Thyroid gland (tissue), 4 donors: Measurements from ENCODE around the gene C3orf22. TPM values are rescaled to one million over a fixed set of nuclear protein-coding genes. Genes with fewer than 3 reads are reported as not detected.

Experiments used
- DNase-seq, 2 donors: peaks; one replicate each; pipeline ENCODE4 v3.0.0-alpha.2; 2019
- H3K27ac ChIP-seq, 3 donors: fragments of 200-600 bp; sonication (generic); 1 replicate in 2 of 3; 2 replicates in 1 of 3; pipeline ENCODE4 v1.5.1; 2016 to 2019; ENCODE audit warnings: mild to moderate bottlenecking in 1 of 3, moderate library complexity in 1 of 3
- H3K27me3 ChIP-seq: fragments of 200-600 bp; sonication (generic); one replicate; pipeline ENCODE4 v1.5.1; 2019
- H3K36me3 ChIP-seq, 2 donors: fragments of 200-600 bp; sonication (generic); one replicate each; pipeline ENCODE4 v1.5.1; 2016 to 2019
- H3K4me1 ChIP-seq, 2 donors: fragments of 200-600 bp; sonication (generic); one replicate each; pipeline ENCODE4 v1.5.1; 2017 to 2019
- H3K4me3 ChIP-seq, 3 donors: fragments of 200-600 bp; sonication (generic); replicated peaks in 1 of 3; 1 replicate in 2 of 3; 2 replicates in 1 of 3; pipeline ENCODE4 v1.5.1; 2016; ENCODE audit warnings: mild to moderate bottlenecking in 1 of 3
- H3K9me3 ChIP-seq: fragments of 200-600 bp; sonication (generic); one replicate; pipeline ENCODE4 v1.5.1; 2017
- POLR2A ChIP-seq, 2 donors: fragments of 450-650 bp; IDR thresholded peaks; one replicate each; pipeline ENCODE4 v1.6.1; 2017; ENCODE audit warnings: antibody characterized with exemption in 2 of 2, mild to moderate bottlenecking in 2 of 2, moderate library complexity in 1 of 2
- WGBS, 2 donors: methylation state at CpG; one replicate each; pipeline ENCODE4 v1.1.5; 2017; 5-methylcytosine and 5-hydroxymethylcytosine counted together
- intact Hi-C: fragments of 100-400 bp; cut with DNase I; formaldehyde crosslinking; loops from one replicate; pipeline ENCODE4 v1.15.1; 2023
- total RNA-seq, 4 donors: library from RNA; depleted of rRNA; stranded (reverse); fragments of >200 nt; gene quantifications; one replicate each; pipeline ENCODE4 v1.2.3, GENCODE V29; 2016
- TF ChIP-seq, protein P1 (sequence below), 6 experiments: fragments of 200-600 bp in 3 of 6; fragments of 450-650 bp in 3 of 6; sonication (generic) in 3 of 6; IDR thresholded peaks; one replicate each; pipeline ENCODE4 v1.5.1; 2016 to 2019; ENCODE audit warnings: antibody characterized with exemption in 6 of 6, mild to moderate bottlenecking in 2 of 6, inconsistent platforms in 1 of 6, moderate library complexity in 1 of 6

Gene C3orf22
- total RNA-seq, 4 donors from 2014 or later = not detected

DNA sequence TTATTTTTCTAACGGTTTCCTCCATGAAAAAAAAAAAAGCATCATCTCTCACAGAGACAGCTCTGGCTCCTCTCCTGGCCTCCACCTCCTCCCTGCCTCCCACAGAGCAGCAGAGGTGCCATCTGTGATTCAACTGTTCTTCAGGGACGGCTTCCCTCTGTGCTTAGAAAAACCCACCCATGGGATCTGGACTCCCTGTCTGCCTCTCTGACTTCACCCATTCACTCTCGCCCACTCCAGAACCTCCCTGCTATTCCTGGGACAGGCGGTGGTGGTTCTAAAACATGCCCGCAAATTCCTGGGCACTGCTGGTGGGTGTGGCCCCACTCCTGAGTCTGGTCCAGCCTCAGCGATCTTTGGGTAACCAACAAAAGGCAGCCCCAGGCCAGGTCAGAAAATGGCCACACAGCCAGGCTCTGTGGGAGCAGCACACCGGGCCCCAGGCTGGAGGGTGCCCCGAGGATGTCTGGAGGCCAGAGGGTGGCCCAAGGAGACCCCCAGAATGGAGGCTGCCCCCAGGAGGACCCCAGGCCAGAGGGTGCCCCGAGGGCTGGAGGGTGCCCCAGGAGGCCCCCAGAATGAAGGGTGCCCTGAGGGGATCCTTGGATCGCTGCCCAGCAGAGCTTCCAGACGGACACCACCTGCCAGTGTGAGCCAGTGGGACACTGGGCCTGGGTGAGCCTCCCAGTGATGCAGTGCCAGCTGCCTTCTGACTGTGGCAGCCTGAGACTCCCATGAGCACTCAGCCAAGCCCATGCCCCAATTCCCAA, 37.4 kb downstream of the C3orf22 start:
- H3K27me3 ChIP-seq = no peaks in the 10 kb centered on the region
- TF ChIP-seq, protein P1, sequence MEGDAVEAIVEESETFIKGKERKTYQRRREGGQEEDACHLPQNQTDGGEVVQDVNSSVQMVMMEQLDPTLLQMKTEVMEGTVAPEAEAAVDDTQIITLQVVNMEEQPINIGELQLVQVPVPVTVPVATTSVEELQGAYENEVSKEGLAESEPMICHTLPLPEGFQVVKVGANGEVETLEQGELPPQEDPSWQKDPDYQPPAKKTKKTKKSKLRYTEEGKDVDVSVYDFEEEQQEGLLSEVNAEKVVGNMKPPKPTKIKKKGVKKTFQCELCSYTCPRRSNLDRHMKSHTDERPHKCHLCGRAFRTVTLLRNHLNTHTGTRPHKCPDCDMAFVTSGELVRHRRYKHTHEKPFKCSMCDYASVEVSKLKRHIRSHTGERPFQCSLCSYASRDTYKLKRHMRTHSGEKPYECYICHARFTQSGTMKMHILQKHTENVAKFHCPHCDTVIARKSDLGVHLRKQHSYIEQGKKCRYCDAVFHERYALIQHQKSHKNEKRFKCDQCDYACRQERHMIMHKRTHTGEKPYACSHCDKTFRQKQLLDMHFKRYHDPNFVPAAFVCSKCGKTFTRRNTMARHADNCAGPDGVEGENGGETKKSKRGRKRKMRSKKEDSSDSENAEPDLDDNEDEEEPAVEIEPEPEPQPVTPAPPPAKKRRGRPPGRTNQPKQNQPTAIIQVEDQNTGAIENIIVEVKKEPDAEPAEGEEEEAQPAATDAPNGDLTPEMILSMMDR (IDR thresholded peaks at IDR 0.05) = no peak
- no peak for TF ChIP-seq POLR2A (IDR thresholded peaks at IDR 0.05)
- peaks cover 0 to 8% of the 10 kb centered on the region in 2 donors for H3K4me1 ChIP-seq
- no peak overlapping the region for H3K4me3 ChIP-seq
- 79 to 81% methylated on average over 9 to 10 of the region's 11 CpGs for WGBS, 2 donors
- intact Hi-C loops = loop anchor here (5.0 kb wide), 1 partner anchor 1026 kb away; no protein-coding TSS in a partner anchor
- no peaks in the 10 kb centered on the region for H3K36me3 ChIP-seq
- no peak overlapping the region for H3K27ac ChIP-seq
- H3K9me3 ChIP-seq = no peaks in the 10 kb centered on the region
- no peak for DNase-seq

GRCh38 chr3:126519506-126520455, 39.0 kb downstream of the C3orf22 start:
- H3K4me1 ChIP-seq = peaks cover 0 to 8% of the 10 kb centered on the region in 2 donors
- TF ChIP-seq, protein P1 (IDR thresholded peaks at IDR 0.05) = no peak
- no peak for TF ChIP-seq POLR2A (IDR thresholded peaks at IDR 0.05)
- H3K36me3 ChIP-seq = no peaks in the 10 kb centered on the region
- H3K4me3 ChIP-seq = no peak overlapping the region
- no peak overlapping the region for H3K27ac ChIP-seq
- intact Hi-C loops = loop anchor here (5.0 kb wide), 1 partner anchor 1028 kb away; no protein-coding TSS in a partner anchor
- H3K27me3 ChIP-seq = no peaks in the 10 kb centered on the region
- no peaks in the 10 kb centered on the region for H3K9me3 ChIP-seq
- WGBS, 2 donors = 83 to 86% methylated on average over 10 of the region's 10 CpGs
- DNase-seq = no peak

DNA sequence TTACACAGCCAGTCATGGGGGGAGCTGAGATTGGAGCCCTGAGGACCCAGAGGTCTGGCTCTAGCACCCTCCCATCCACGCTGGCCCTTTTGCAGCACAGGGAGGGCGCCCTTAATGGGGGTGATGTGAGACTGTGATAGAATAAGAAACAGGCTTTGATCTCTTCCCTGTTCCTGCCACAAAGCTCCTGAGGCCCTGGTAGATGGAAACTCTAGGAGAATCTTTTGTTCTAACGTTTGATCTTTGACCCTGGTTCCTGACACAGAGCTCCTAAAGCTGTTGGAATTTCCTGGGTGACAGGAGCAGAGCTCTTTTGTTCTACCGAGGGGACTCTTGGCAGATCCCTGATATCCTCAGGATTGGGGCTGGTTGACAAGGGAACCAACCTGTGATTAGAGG, 40.0 kb downstream of the C3orf22 start:
- WGBS, 2 donors = 53 to 61% methylated on average over 4 of the region's 4 CpGs
- intact Hi-C loops = no loop called here
- DNase-seq = no peak

DNA sequence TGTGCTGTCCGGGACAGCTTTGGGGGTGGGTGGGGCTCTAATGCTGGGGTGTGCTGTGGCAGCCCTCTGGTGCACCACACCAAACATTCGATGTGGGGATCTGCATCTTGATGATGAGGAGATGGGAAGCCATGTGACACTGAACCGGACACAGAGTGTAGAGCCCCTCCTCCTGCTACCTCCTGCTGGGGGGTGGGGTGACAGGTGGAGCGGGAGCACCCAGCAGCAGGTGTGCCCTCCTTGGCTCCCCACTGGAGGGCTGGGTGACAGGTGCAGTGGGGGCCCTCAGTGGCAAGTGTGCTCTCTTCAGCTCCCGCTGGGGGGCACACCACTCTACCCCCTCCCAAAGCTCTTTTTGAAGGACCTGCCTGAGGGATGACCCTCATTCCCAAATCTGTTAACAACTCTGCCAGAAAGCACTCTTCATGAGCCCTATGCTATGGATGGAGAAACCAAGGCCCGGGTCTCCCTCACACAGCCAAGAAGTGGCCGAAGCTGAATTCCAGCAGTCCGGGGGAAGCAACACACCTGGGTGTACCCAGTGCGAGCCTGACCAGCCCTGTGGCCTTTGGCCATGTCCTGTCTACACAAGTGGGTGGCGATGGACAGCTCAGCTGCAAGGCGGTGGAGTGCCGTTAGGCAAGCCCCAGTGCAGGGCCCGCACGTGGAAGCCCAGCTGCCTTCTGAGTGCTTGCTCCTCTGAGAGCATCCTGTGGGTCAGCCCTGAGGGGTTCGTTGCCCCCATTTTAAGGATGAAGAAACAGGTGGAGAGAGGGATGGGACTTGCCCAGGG, 40.5 kb downstream of the C3orf22 start:
- 78 to 80% methylated on average over 14 to 15 of the region's 15 CpGs for WGBS, 2 donors
- no peak for DNase-seq
- no peaks in the 10 kb centered on the region for H3K27me3 ChIP-seq
- H3K9me3 ChIP-seq = no peaks in the 10 kb centered on the region
- H3K36me3 ChIP-seq = no peaks in the 10 kb centered on the region
- intact Hi-C loops = no loop called here
- H3K27ac ChIP-seq = no peak overlapping the region
- peaks cover 0 to under 1% of the 10 kb centered on the region in 2 donors for H3K4me1 ChIP-seq
- TF ChIP-seq, protein P1 (IDR thresholded peaks at IDR 0.05) = no peak
- TF ChIP-seq POLR2A (IDR thresholded peaks at IDR 0.05) = no peak
- H3K4me3 ChIP-seq = no peak overlapping the region

More for the DNA sequence above, 40.0 kb downstream of the C3orf22 start:
- no peaks in the 10 kb centered on the region for H3K36me3 ChIP-seq
- H3K9me3 ChIP-seq = no peaks in the 10 kb centered on the region
- H3K27me3 ChIP-seq = no peaks in the 10 kb centered on the region
- no peak for TF ChIP-seq POLR2A (IDR thresholded peaks at IDR 0.05)
- TF ChIP-seq, protein P1 (IDR thresholded peaks at IDR 0.05) = no peak
- H3K4me3 ChIP-seq = no peak overlapping the region
- H3K4me1 ChIP-seq = peaks cover 0 to under 1% of the 10 kb centered on the region in 2 donors
- H3K27ac ChIP-seq = no peak overlapping the region
